Urinary bladder (tissue), 4 donors: ENCODE data around the gene LARP4B. TPM values are rescaled to one million over a fixed set of nuclear protein-coding genes. Genes with fewer than 3 reads are reported as not detected.
"Not testable (repeated sequence)": the region's sequence is repeated elsewhere in the genome, so short reads cannot be mapped to it uniquely, and the experiment has no call there.

Source experiments
- DNase-seq: peaks from one replicate; pipeline ENCODE4 v3.0.0-alpha.2; 2015; ENCODE audit errors: extremely low spot score
- H3K27ac ChIP-seq: one replicate; pipeline ENCODE4 v1.5.1; 2013; ENCODE audit warnings: low read depth, mild to moderate bottlenecking, moderate library complexity
- H3K36me3 ChIP-seq: one replicate; pipeline ENCODE4 v1.6.1; 2013; ENCODE audit warnings: mild to moderate bottlenecking, moderate library complexity; ENCODE audit not compliant: insufficient read depth
- H3K4me1 ChIP-seq: one replicate; pipeline ENCODE4 v1.6.1; 2013; ENCODE audit warnings: mild to moderate bottlenecking, moderate library complexity; ENCODE audit not compliant: insufficient read depth
- H3K4me3 ChIP-seq: one replicate; pipeline ENCODE4 v1.5.1; 2013; ENCODE audit warnings: low read depth, low read length
- WGBS: extraction: QIAGEN DNeasy Blood & Tissue Kit; methylation state at CpG from one replicate; pipeline ENCODE4 v1.1.7; 2013; 5-methylcytosine and 5-hydroxymethylcytosine counted together
- polyA plus RNA-seq: library from polyadenylated mRNA; stranded (reverse); fragments of 200-250 nt; gene quantifications from one replicate; pipeline ENCODE4 v1.2.3, GENCODE V29; 2013
- total RNA-seq: library from RNA; depleted of rRNA; stranded (reverse); fragments of >200 nt; gene quantifications from one replicate; pipeline ENCODE4 v1.2.3, GENCODE V29; 2014
- donor health status: healthy with polysubstance abuse.
- donor health status: healthy.

LARP4B gene
- total and polyA plus RNA-seq, 2 donors = 19.1 to 28.4 TPM

DNA sequence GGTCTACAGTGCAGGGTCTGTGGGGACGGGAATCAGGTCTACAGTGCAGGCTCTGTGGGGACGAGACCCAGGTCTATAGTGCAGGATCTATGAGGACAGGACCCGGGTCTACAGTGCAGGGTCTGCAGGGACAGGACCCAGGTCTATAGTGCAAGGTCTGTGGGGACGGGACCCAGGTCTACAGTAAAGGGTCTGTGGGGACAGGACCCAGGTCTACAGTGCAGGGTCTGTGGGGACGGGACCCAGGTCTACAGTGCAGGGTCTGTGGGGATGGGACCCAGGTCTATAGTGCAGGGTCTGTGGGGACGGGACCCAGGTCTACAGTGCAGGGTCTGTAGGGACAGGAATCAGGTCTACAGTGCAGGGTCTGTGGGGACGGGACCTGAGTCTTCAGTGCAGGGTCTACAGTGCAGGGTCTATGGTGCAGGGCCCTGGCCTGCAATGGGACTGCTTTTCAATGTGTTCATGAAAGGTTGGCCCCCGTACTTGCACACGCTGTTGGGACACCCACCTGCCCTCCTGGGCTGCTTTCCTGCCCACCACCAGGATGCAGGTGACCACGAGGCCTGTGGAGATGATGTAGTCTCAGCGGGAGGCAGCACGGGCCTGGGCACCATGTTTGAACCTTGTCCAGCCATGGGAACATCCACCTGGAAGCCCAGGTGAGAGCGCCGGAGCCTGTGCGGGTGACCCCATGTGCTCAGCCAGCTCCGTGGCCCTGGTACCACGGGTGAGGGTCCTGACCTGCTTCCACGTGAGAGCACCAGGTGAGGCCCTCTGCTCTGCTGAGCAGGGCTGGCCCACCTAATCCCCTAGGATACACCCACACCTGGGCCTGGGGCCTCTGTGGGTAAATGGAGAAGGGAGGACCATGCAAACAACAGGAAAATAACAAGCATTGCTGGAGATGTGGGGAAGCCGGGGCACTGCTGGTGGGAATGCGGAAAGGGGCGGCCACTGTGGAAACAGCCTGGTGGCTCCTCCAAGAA lies 150.7 kb downstream of the LARP4B start:
- no peak for DNase-seq
- WGBS = 98% methylated on average over 21 of the region's 21 CpGs
- H3K36me3 ChIP-seq = no peaks in the 10 kb centered on the region
- no peaks in the 10 kb centered on the region for H3K4me1 ChIP-seq
- no peak overlapping the region for H3K27ac ChIP-seq
- H3K4me3 ChIP-seq = no peak overlapping the region

DNA sequence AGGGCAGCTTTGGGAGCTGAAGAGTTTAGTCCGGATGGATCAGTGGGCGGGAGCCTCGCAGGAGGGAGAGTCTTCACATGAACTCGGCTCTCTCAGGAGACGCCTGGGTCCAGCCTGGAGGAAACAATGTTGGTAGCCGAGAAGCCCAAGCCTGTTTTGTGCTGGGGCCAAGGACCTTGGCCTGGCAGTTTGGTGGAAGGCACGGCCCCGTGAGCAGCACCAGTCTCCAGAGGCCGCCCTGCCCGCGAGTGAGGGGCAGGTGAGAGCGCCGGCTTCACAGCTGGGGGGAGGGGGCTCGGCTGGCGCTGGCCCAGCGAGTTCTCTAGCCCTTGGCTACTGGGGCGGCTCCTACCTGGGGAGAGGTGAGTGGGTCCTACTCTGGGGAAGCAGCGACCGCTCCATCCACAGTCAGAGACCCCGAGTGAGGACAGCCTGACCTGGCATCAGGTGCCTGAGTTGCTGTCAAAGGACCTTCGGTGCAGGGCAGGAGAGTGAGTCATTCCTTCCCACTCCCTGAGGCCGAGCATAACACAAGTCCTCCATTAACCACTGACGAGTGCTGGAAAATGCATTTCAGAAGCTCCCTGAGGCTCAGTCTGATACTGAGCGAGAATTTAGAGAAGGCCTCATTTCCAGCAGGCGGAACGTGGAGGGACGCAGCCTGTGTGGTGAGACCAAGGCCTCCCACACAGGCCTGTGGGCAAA lies 152.7 kb downstream of the LARP4B start:
- WGBS = 82% methylated on average over 27 of the region's 27 CpGs
- Histone ChIP-seq H3K4me3 (no peak overlapping the region), H3K27ac (no peak overlapping the region), H3K36me3 (no peaks in the 10 kb centered on the region), H3K4me1 (no peaks in the 10 kb centered on the region)
- DNase-seq = no peak

DNA sequence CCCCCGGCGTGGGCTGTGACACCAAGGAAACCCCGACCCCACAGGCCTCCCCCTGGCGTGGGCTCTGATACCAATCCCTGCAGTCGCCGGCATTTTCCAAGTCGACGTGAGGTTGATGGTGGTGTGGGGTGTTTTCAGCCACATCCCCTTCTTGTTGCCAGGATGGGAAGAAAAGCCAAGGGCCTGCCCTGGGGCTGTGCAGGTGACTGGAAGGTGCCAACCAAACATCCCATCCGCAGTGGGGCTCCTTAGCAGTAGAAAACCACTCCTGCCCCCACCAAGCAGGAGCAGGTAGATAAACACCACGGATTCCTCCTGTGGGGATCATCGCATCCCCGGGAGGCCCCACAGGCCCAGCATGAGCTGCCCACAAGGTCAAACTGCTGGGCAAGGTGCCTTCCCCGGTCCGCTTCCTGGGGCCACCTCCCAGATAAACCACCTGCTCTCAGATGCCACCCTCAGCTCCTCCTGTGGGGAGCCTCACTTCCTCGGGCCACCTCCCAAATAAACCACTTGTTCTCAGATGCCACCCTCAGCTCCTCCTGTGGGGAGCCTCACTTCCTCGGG lies 153.5 kb downstream of the LARP4B start:
- Histone ChIP-seq H3K36me3 (no peaks in the 10 kb centered on the region), H3K4me1 (no peaks in the 10 kb centered on the region), H3K27ac (no peak overlapping the region), H3K4me3 (no peak overlapping the region)
- 84% methylated on average over 16 of the region's 16 CpGs for WGBS
- DNase-seq = no peak

DNA sequence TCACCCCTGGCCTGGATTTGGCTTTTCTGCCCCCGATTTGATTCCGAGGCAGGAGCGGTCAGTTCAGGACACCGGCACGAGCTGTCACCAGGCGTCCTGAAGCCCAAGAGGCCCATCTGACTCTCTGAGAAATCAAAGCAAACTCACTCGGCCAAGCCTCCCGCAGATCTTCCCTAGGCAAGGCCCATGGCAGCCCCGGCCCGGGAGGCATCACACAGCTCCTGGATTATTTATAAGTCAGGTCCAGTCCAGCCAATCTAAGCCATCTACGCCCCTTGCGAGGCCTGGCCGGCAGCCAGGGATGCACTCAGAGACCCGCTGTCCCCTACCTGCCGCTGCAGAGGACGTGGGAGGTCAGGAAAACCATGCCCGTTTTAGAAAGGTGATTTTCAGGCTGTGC lies 154.7 kb downstream of the LARP4B start:
- DNase-seq = no peak
- Histone ChIP-seq H3K36me3 (no peaks in the 10 kb centered on the region), H3K4me1 (no peaks in the 10 kb centered on the region), H3K27ac (no peak overlapping the region), H3K4me3 (no peak overlapping the region)
- WGBS = 81% methylated on average over 17 of the region's 17 CpGs

DNA sequence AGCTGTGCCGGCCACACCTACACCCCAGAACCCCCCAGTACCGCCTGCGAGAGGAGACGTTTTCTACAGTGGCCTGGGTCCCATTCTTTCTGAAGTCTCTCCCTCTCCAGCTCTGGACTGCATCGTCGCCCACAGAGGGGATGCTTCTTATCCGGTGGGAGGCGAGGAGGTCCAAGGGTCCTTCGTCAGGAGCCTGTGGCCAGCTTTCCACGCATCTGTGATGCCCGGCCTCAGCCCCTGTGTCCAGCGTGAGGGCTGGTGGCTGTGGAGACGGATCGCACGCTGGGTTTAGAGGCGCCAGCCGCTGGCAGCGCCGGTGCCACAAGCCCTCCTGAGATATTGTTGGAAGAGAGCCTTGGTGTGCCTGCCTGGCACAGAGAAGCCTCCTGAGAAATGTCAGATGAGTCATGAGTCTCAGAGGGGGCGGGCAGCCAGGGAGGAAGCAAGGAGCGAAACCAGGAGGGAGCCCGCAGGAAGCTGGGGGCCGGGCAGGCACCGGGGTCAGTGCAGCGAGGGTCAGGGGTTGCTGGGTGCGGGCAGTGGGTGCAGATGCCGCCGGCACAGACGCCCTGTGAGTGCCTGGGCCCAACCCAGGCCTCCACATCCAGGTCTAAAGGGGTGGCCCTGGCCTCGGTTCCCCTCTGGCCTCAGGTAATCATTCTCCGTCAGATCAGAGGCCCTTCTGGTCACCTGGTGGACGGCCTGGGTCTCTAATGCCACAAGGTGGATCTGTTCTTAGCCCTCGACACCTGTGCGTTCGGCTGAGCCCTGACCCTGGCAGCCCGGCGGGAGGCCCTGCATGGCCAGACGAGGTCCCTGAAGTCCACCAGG lies 156.0 kb downstream of the LARP4B start:
- 83% methylated on average over 38 of the region's 38 CpGs for WGBS
- no peaks in the 10 kb centered on the region for H3K4me1 ChIP-seq
- H3K27ac ChIP-seq = no peak overlapping the region
- H3K36me3 ChIP-seq = no peaks in the 10 kb centered on the region
- no peak overlapping the region for H3K4me3 ChIP-seq
- no peak for DNase-seq

DNA sequence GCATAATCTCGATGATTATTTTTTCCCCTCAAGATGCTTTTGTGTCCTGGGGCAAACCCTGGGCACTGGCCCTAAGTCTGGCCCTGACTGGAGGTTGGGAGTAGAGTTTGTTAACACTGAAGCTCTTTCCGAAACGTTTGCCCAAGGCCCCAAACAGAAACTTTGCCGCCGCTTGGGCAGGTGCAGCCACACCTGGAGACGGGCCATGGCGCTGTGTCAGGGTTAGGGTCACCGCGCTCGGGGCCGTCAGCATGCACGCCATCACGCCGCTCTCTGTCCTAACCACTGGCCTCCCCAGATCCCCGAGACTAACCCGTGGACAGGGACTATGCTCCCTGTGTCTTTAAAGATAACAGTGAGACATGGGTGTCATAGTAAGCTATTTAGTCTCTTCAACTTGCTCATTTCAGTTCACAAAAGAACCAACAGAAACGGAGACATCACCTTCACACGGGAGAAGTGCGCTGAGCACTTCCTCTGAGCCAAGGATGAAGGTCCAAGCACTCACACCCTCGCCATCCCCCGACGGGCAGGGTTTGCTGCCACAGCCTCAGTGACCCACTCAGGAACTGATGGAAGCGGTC lies 156.8 kb downstream of the LARP4B start:
- Histone ChIP-seq H3K36me3 (no peaks in the 10 kb centered on the region), H3K27ac (no peak overlapping the region), H3K4me1 (no peaks in the 10 kb centered on the region), H3K4me3 (no peak overlapping the region)
- 85% methylated on average over 23 of the region's 23 CpGs for WGBS
- no peak for DNase-seq

DNA sequence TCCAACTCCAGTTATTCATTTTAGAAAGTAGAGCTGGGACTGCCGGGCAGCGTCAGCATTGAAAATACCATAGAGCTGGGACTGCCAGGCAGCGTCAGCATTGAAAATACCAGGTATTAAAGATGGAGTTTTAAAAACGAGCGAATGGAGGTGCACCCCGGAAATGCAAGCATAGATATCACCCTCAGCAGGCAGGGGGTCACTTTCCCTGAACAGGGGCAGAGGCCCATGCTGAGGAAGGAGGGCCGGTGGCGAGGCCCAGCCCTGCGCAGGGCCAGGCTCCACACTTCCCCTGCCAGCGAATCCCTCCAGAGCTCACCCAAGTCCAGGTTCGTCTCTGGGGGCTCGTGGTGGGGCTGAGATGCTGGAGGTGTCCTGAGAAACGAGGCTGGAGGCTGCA lies 157.3 kb downstream of the LARP4B start:
- Histone ChIP-seq H3K4me1 (no peaks in the 10 kb centered on the region), H3K36me3 (no peaks in the 10 kb centered on the region), H3K27ac (no peak overlapping the region), H3K4me3 (no peak overlapping the region)
- DNase-seq = no peak
- 89% methylated on average over 13 of the region's 13 CpGs for WGBS

DNA sequence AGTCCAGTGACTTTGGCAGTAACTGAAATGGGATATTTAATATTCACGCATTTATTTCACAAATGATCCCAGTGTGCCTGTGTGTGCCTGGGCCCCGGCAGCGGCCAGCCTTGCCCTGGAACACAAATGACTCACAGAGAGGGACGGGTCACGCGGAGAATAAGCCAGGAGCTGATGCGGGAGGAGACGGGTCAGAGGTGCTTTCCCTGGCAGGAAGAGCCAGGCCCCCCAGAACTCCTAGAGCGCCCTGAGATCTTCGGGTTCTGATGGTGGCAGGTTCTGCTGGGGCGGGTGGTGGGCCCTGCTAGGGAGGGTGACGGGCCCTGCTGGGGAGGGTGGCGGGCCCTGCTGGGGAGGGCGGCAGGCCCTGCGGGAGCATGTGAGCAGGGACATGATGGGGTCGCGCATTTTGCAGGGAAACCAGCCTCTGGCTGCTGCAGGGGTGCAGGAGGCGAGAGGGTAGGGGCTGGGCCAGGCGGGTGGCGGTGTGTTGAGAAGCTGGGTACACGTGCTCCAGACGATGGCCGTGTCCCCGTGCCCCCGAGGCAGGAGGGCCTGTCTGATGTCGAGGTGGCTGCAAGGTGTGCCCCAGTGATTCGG lies 157.8 kb downstream of the LARP4B start:
- no peak overlapping the region for H3K4me3 ChIP-seq
- 92% methylated on average over 27 of the region's 27 CpGs for WGBS

DNA sequence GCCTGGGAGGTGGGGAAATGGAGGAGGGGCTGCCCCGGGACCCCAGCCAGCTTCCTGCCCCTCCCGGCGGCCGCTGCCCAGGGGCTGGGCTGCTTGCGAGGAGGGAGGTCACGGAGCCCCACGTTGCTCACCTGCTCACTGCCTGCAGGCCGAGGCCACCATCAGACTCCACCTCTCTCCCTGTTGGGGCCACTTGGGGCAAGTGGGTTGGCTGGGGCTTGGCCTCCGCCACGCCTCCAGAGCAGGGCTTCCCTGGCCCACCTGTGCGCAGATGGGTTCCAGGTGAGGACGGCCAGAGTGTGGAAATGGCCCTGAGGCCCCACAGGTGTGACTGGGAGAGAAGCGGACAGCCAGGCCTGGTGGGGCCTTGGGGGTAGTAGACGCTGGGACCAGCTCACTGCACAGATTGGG lies 159.3 kb downstream of the LARP4B start:
- no peaks in the 10 kb centered on the region for H3K36me3 ChIP-seq
- no peak overlapping the region for H3K4me3 ChIP-seq
- no peaks in the 10 kb centered on the region for H3K4me1 ChIP-seq
- WGBS = 66% methylated on average over 14 of the region's 14 CpGs
- no peak for DNase-seq
- no peak overlapping the region for H3K27ac ChIP-seq

More for the DNA sequence above, 157.8 kb downstream of the LARP4B start:
- H3K4me1 ChIP-seq = no peaks in the 10 kb centered on the region
- no peak overlapping the region for H3K27ac ChIP-seq
- DNase-seq = no peak
- H3K36me3 ChIP-seq = no peaks in the 10 kb centered on the region

DNA sequence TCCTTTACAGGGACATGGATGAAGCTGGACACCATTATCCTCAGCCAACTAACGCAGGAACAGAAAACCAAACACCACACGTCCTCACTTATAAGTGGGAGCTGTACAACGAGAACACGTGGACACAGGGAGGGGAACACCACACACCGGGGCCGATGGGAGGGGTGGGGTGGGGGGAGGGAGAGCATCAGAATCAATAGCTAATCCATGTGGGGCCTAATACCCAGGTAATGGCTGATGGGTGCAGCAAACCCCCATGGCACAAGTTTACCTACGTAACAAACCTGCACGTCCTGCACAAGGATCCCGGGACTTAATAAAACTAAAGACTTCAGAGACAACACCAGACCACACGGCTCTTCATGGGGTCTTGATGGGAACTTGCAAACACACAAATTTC lies 159.9 kb downstream of the LARP4B start:
- H3K4me3 ChIP-seq = no peak overlapping the region
- no peak for DNase-seq
- WGBS = 82% methylated on average over 10 of the region's 10 CpGs
- H3K36me3 ChIP-seq = no peaks in the 10 kb centered on the region
- H3K27ac ChIP-seq = no peak overlapping the region
- H3K4me1 ChIP-seq = no peaks in the 10 kb centered on the region

DNA sequence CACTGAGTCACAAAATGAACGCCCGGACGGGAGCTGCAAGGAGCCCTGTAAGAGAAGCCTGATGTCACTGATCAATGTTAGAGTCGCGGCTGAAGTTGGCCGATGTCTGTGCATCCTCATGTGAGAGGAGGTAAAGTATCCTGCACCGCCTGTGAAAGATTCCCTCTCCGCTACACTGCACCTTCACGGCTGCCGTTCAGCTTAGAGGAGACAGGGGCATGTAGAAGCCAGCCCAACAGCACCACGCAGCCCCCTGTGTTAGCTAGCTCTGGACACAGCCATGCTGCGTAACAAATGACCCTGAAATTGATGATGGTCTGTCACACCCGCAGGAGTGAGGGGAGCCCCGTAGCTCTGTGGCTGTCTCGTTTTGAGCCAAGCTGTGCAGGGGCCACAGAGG lies 160.5 kb downstream of the LARP4B start:
- H3K36me3 ChIP-seq = no peaks in the 10 kb centered on the region
- no peak overlapping the region for H3K4me3 ChIP-seq
- H3K27ac ChIP-seq = no peak overlapping the region
- no peak for DNase-seq
- 96% methylated on average over 15 of the region's 15 CpGs for WGBS
- no peaks in the 10 kb centered on the region for H3K4me1 ChIP-seq

DNA sequence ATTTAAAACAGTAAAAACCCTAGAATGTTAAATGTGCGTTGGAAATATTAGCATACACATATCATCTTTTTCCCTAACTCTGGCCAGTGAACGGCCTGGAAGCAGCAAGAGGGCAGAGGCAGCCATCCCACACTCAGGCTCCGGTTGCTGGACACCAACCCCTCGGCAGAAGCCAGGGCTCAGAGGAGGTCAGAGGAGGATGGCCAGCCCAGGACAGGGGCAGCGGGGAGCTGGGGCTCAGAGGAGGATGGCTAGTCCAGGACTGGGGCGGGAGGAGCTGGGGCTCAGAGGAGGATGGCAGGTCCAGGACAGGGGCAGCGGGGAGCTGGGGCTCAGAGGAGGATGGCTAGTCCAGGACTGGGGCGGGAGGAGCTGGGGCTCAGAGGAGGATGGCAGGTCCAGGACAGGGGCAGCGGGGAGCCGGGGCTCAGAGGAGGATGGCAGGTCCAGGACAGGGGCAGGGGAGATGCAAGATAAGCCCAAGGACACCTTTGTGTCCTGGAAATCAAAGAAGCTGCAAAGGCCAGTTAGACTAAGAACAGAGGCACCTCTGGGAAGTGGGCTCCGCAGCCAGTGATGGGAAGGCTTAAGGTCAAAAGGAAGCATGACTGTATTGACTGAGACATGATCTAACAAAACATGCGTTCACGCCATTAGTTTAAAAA lies 161.3 kb downstream of the LARP4B start:
- H3K4me1 ChIP-seq, H3K27ac ChIP-seq, DNase-seq, H3K36me3 ChIP-seq, H3K4me3 ChIP-seq: not testable (repeated sequence)
- WGBS = 93% methylated on average over 13 of the region's 13 CpGs
